ENCODE data around the gene STK40.
A peak's percentile ranks its signal among the peaks of the same experiment; 100 is the strongest.

Gene STK40

DNA sequence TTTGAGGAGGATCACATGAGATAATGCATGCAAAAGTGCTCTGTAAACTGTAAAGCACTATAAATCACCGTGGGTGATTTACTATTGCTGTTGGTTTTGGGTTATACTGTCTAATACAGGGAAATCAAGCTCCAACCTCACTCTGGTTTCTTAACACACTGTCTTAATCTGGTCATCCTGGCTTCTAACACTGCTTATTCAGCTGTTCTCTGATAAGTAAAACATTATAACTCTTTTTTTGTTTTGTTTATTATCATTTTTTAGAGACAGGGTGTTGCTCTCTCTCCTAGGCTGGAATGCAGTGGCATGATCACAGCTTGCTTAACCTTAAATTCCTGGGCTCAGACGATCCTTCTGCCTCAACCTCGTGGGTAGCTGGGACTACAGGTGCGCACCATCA lies 33.8 kb upstream of the STK40 start:
- no peak overlapping the region for H3K4me3 ChIP-seq (ENCODE audit: low read length)
- peak; percentile 48 for DNase-seq (ENCODE audit: low read depth)
- TF ChIP-seq, protein P1, sequence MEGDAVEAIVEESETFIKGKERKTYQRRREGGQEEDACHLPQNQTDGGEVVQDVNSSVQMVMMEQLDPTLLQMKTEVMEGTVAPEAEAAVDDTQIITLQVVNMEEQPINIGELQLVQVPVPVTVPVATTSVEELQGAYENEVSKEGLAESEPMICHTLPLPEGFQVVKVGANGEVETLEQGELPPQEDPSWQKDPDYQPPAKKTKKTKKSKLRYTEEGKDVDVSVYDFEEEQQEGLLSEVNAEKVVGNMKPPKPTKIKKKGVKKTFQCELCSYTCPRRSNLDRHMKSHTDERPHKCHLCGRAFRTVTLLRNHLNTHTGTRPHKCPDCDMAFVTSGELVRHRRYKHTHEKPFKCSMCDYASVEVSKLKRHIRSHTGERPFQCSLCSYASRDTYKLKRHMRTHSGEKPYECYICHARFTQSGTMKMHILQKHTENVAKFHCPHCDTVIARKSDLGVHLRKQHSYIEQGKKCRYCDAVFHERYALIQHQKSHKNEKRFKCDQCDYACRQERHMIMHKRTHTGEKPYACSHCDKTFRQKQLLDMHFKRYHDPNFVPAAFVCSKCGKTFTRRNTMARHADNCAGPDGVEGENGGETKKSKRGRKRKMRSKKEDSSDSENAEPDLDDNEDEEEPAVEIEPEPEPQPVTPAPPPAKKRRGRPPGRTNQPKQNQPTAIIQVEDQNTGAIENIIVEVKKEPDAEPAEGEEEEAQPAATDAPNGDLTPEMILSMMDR (conservative IDR thresholded peaks at IDR 0.05; ENCODE audit: low read length), result no peak

DNA sequence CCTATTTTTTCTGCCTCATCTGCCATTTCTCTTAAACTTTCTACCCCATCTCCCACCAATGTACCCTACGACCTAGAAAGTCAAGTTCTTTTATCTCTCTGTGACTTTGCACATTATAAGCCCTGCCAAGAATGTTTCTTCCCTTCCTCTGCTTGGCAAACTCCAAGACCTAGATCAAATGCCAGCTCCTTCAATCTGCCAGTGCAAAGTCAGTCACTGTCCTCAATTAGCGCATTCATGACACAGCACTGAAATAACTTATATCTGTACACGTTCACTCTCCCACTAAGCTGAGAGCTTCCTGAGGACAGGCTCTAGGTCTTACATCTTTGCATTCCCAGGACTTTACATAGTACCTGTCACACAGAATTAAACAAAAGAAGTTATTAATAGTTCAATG lies 33.4 kb upstream of the STK40 start:
- no peak for DNase-seq (ENCODE audit: low read depth)
- no peak overlapping the region for H3K4me3 ChIP-seq (ENCODE audit: low read length)
- TF ChIP-seq, protein P1 (conservative IDR thresholded peaks at IDR 0.05; ENCODE audit: low read length), result no peak

DNA sequence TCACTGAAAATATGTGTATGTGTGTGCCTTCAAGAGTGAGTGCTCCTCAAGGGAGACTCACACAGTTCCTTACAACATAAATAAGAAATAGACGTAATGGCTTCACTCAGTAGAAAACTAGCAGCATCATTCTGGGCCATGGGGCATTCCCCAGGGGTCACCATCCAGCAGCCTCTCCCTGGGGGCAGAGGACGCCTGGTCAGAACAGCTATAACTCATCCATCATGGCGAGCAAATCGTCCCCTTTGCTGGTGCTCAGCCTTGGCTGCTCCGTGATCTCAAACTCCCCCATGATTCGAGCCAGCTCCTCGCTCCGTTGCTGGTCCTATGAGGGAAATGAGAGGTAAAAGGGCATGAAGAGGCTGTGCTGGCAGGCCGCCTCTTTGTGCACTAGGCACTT lies 32.2 kb upstream of the STK40 start:
- TF ChIP-seq, protein P1 (conservative IDR thresholded peaks at IDR 0.05; ENCODE audit: low read length), result no peak
- no peak overlapping the region for H3K4me3 ChIP-seq (ENCODE audit: low read length)

DNA sequence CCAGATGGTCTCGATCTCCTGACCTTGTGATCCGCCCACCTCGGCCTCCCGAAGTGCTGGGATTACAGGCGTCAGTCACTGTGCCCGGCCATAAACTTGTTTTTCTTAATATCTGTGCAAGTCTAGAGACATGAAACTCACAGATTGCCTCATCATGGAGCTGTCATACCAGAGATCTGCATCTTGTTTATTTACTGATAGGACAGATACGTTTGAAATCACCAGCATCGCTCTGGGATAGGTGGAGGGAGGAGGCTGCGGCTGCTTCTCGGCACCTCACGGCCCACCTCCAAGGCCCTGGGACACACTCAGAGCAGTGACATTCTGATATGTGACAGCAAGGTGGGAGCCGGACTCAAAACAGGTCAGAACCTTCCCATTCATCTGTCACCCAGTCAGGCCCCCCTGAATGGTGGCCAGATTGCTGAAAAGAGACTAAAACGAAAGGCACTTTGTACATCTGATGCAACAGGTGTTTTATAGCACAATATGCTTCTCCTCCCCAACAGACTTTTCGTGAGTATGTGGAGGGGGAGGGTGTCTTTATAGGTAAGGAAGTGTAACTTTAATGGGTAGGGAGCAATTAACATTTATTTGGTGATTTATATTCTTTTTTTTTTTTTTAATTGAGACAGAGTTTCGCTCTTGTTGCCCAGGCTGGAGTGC lies 30.1 kb upstream of the STK40 start:
- no peak overlapping the region for H3K4me3 ChIP-seq (ENCODE audit: low read length)
- DNase-seq (ENCODE audit: low read depth), result no peak
- TF ChIP-seq, protein P1 (conservative IDR thresholded peaks at IDR 0.05; ENCODE audit: low read length), result no peak

More for the DNA sequence above, 32.2 kb upstream of the STK40 start:
- no peak for DNase-seq (ENCODE audit: low read depth)

DNA sequence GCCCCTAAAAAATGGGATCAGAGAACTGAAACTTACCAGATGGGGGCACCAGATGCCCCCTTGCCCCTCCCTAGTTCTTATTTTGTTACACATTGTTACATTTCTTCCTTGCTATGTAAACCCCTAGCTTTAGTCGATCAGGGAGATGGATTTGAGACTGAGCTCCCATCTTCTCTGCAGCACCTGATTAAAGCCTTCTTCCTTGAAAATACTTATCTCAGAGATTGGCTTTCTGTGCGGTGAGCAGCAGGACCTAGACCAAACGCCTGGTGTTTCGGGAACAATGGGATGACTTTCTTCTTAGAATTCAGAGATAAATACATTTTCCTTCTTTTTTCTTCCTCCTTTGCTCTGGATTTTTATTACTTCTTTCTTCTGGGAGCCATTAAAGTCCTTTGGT lies 28.7 kb upstream of the STK40 start:
- no peak overlapping the region for H3K4me3 ChIP-seq (ENCODE audit: low read length)
- DNase-seq (ENCODE audit: low read depth), result no peak
- TF ChIP-seq, protein P1 (conservative IDR thresholded peaks at IDR 0.05; ENCODE audit: low read length), result no peak

DNA sequence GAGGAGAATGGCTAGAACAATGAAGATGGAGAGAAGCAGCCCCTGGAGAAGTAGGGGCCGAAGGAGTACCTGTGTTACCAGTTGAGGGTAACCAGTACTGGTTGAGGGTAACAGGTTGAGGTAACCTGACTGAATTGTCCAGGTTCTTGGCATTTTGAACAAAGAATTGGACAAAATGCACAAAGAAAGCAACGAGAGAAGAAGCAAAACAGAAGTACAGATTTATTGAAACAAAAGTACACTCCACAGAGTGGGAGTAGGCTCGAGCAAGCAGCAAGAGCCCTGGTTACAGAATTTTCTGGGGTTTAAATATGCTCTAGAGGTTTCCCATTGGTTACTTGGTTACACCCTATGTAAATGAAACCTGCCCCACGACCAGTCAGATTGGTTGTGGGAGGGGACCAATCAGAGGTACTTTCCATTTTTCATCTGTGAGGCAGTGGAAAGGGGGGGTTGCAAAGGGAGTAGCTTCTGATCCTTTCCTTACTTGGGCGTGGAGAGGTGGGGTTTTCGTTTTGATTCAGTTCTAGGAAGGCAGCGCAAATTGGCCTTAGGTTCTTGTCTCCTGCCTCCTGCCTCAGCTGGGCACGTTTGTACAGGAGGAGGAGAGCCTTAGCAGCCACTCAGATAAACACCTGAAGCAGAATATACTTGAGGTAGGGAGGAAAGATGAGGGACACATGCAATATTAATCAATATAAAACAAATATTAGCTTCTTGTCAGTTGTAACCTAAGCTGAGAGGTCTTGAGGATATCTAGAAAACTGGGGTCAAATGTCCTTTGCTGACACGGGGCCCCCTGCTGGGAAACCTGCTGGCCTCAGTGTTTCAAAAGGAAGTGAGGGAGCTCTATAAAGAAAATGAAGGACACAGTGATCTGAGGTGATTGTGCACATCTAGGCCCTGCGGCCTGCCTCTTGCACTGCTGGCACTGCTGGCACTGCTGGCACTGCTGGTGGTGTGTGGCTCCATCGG lies 26.2 kb upstream of the STK40 start:
- no peak overlapping the region for H3K4me3 ChIP-seq (ENCODE audit: low read length)
- DNase-seq (ENCODE audit: low read depth), result peak; percentile 8
- TF ChIP-seq, protein P1 (conservative IDR thresholded peaks at IDR 0.05; ENCODE audit: low read length), result no peak

All from AG10803 (cell line).